Measurements from ENCODE around the gene PLEKHA1. TPM values are rescaled to one million over a fixed set of nuclear protein-coding genes. Genes with fewer than 3 reads are reported as not detected.

Gene PLEKHA1
- total and polyA plus RNA-seq, 12 donors = 8.3 to 22.3 (median 13.1) TPM

- TF ChIP-seq, protein P1, sequence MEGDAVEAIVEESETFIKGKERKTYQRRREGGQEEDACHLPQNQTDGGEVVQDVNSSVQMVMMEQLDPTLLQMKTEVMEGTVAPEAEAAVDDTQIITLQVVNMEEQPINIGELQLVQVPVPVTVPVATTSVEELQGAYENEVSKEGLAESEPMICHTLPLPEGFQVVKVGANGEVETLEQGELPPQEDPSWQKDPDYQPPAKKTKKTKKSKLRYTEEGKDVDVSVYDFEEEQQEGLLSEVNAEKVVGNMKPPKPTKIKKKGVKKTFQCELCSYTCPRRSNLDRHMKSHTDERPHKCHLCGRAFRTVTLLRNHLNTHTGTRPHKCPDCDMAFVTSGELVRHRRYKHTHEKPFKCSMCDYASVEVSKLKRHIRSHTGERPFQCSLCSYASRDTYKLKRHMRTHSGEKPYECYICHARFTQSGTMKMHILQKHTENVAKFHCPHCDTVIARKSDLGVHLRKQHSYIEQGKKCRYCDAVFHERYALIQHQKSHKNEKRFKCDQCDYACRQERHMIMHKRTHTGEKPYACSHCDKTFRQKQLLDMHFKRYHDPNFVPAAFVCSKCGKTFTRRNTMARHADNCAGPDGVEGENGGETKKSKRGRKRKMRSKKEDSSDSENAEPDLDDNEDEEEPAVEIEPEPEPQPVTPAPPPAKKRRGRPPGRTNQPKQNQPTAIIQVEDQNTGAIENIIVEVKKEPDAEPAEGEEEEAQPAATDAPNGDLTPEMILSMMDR (IDR thresholded peaks at IDR 0.05) = no peak
- no peak for TF ChIP-seq POLR2A (IDR thresholded peaks at IDR 0.05)
- intact Hi-C loops (cut with DNase I) = no loop called here
- H3K4me3 ChIP-seq = no peak overlapping the region
Observed at GRCh38 chr10:122446668-122447423, 72.3 kb downstream of the PLEKHA1 start.

DNA sequence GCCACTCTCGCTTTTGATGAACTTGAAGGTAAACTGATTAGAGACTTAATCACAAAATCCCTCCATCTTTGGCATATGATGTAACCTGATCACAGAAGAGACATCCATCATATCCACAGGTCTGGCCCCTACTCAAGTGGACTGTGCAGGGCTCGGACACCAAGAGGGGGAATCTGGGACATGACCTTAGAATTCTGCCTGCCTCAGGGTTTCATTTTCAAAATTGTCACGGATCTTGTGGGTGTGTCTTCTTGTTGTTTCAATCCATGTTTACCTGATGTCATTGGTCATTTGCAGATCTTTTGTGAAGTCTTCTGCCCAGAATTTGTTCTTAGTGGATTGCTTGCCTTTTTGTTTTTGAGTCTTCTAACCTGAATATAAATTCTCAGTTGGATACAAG, 74.1 kb downstream of the PLEKHA1 start:
- Histone ChIP-seq H3K36me3 (replicated peaks in 1 of 2) (no peaks in the 10 kb centered on the region), H3K27ac (no peak overlapping the region), H3K4me3 (no peak overlapping the region), H3K4me1 (replicated peaks in 1 of 2) (no peaks in the 10 kb centered on the region), H3K9me3 (replicated peaks in 1 of 3) (no peaks in the 10 kb centered on the region), H3K27me3 (no peaks in the 10 kb centered on the region)
- DNase-seq = no peak
- 75 to 85% (median 79%) methylated on average over 3 of the region's 3 CpGs for WGBS, 4 donors
- intact Hi-C loops (cut with DNase I) = no loop called here
- TF ChIP-seq, protein P1 (IDR thresholded peaks at IDR 0.05) = no peak
- no peak for TF ChIP-seq POLR2A (IDR thresholded peaks at IDR 0.05)

More at GRCh38 chr10:122446668-122447423, 72.3 kb downstream of the PLEKHA1 start:
- Histone ChIP-seq H3K27me3 (no peaks in the 10 kb centered on the region), H3K36me3 (replicated peaks in 1 of 2) (no peaks in the 10 kb centered on the region), H3K9me3 (replicated peaks in 1 of 3) (no peaks in the 10 kb centered on the region), H3K27ac (no peak overlapping the region), H3K4me1 (replicated peaks in 1 of 2) (no peaks in the 10 kb centered on the region)
- DNase-seq = no peak
- 74 to 82% (median 78%) methylated on average over 2 of the region's 2 CpGs for WGBS, 4 donors

DNA sequence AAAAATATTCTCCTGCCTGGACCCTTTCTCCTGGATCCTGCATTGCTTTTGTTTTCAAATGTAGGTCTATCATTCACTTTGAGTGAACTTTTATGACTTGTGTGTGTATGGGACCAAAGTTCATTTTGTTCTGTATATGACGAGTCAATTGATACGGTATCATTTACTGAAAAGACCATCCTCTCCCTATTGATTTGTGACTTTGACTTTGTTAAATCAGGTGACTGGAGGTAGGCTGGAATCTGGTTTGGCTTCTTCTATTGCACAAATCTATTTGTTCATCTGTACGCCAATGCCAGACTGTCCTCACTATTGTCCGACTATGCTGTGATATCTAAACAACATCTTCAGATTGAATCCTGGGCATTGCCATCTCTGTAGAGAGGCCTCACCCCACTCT, 74.6 kb downstream of the PLEKHA1 start:
- no peak for DNase-seq
- Histone ChIP-seq H3K27me3 (no peaks in the 10 kb centered on the region), H3K4me3 (no peak overlapping the region), H3K4me1 (replicated peaks in 1 of 2) (no peaks in the 10 kb centered on the region), H3K27ac (no peak overlapping the region), H3K9me3 (replicated peaks in 1 of 3) (no peaks in the 10 kb centered on the region), H3K36me3 (replicated peaks in 1 of 2) (no peaks in the 10 kb centered on the region)
- intact Hi-C loops (cut with DNase I) = no loop called here
- 83 to 96% (median 95%) methylated on average over 4 of the region's 4 CpGs for WGBS, 4 donors
- TF ChIP-seq POLR2A (IDR thresholded peaks at IDR 0.05) = no peak
- TF ChIP-seq, protein P1 (IDR thresholded peaks at IDR 0.05) = no peak

GRCh38 chr10:122450353-122450990, 76.0 kb downstream of the PLEKHA1 start:
- H3K4me3 ChIP-seq = no peak overlapping the region
- peak in 2 of 7 donors; percentile 40 to 51 for DNase-seq
- H3K4me1 ChIP-seq (replicated peaks in 1 of 2) = no peaks in the 10 kb centered on the region
- no peaks in the 10 kb centered on the region for H3K9me3 ChIP-seq (replicated peaks in 1 of 3)
- no peaks in the 10 kb centered on the region for H3K36me3 ChIP-seq (replicated peaks in 1 of 2)
- peak overlapping the region in 1 of 5 donors; percentile 29 for H3K27ac ChIP-seq
- 58 to 70% (median 66%) methylated on average over 14 of the region's 14 CpGs for WGBS, 4 donors
- TF ChIP-seq POLR2A (IDR thresholded peaks at IDR 0.05) = no peak
- TF ChIP-seq, protein P1 (IDR thresholded peaks at IDR 0.05) = no peak
- intact Hi-C loops (cut with DNase I) = no loop called here
- H3K27me3 ChIP-seq = no peaks in the 10 kb centered on the region

All from adrenal gland (tissue), 12 donors.